GM13977 (cell line): ENCODE data around the gene DTX3.

Source experiments
- DNase-seq: peaks from one replicate; pipeline ENCODE4 v3.0.0; 2012; ENCODE audit warnings: low spot score
- CTCF ChIP-seq: IDR thresholded peaks from 2 replicates; pipeline ENCODE4 v1.5.1; 2012; ENCODE audit warnings: mild to moderate bottlenecking, control low read depth; ENCODE audit not compliant: insufficient read depth; ENCODE audit errors: extremely low read depth, missing control alignments
- in situ Hi-C: fragments of 300-500 bp; cut with MboI; formaldehyde crosslinking; loops from one replicate; pipeline ENCODE4 v1.12.0; 2022; ENCODE audit warnings: low sequenced_read_pairs, low pct_unique_long_range_greater_than_20kb, mixed read lengths, inconsistent platforms; ENCODE audit not compliant: unreplicated experiment

The DTX3 gene

GRCh38 chr12:57624441-57625220 lies 20.0 kb downstream of the DTX3 start:
- TF ChIP-seq CTCF = no peak
- in situ Hi-C loops = no loop called here
- DNase-seq = no peak

GRCh38 chr12:57625261-57626032 lies 20.8 kb downstream of the DTX3 start:
- TF ChIP-seq CTCF = no peak
- DNase-seq = no peak
- in situ Hi-C loops = no loop called here

- TF ChIP-seq CTCF = no peak
- no peak for DNase-seq
- in situ Hi-C loops = no loop called here
Measured at GRCh38 chr12:57626111-57626920, 21.7 kb downstream of the DTX3 start.

GRCh38 chr12:57626921-57627445 lies 22.4 kb downstream of the DTX3 start:
- TF ChIP-seq CTCF = no peak
- in situ Hi-C loops = no loop called here
- DNase-seq = no peak

GRCh38 chr12:57627501-57628279 lies 23.1 kb downstream of the DTX3 start:
- TF ChIP-seq CTCF = no peak
- no peak for DNase-seq
- in situ Hi-C loops = no loop called here
